T follicular helper cell (primary cell): ENCODE measurements around the gene LRRC45.

Experiments
- DNase-seq: peaks from one replicate; pipeline ENCODE4 v3.0.0-alpha.2; 2020; ENCODE audit warnings: low read depth

LRRC45 gene

GRCh38 chr17:82050761-82051641, 27.9 kb downstream of the LRRC45 start:
- no peak for DNase-seq

GRCh38 chr17:82051776-82052637, 28.9 kb downstream of the LRRC45 start, which contains the start of the genes GPS1 and RFNG:
TSS of gene GPS1 (plus strand) at chr17:82051898. CDS start at chr17:82051932, 34 bp downstream.
TSS of gene RFNG (minus strand) at chr17:82051811. CDS start at chr17:82051766, 45 bp downstream.
- peak; percentile 74 for DNase-seq

GRCh38 chr17:82052638-82053059, 29.5 kb downstream of the LRRC45 start:
- DNase-seq = no peak

- no peak for DNase-seq
These were observed 30.0 kb downstream of the LRRC45 start for GRCh38 chr17:82053130-82053529.

- DNase-seq = no peak
These were observed 30.6 kb downstream of the LRRC45 start for GRCh38 chr17:82053556-82054263.

- no peak for DNase-seq
These were observed 31.4 kb downstream of the LRRC45 start for GRCh38 chr17:82054351-82055022.

GRCh38 chr17:82055023-82055964, 32.2 kb downstream of the LRRC45 start:
- DNase-seq = no peak

- DNase-seq = no peak
These were observed 33.0 kb downstream of the LRRC45 start for GRCh38 chr17:82055965-82056728.

GRCh38 chr17:82056729-82057621, 33.9 kb downstream of the LRRC45 start:
- DNase-seq = no peak

GRCh38 chr17:82058230-82058854, 35.2 kb downstream of the LRRC45 start:
- DNase-seq = no peak

GRCh38 chr17:82058855-82059249, 35.7 kb downstream of the LRRC45 start:
- no peak for DNase-seq

- DNase-seq = no peak
These were observed 36.3 kb downstream of the LRRC45 start for GRCh38 chr17:82059272-82060000.

- DNase-seq = no peak
These were observed 36.9 kb downstream of the LRRC45 start for GRCh38 chr17:82060001-82060380.

GRCh38 chr17:82060614-82061013, 37.5 kb downstream of the LRRC45 start:
- DNase-seq = no peak

GRCh38 chr17:82061047-82061925, 38.2 kb downstream of the LRRC45 start:
- DNase-seq = no peak
